WTC11 (cell line): Measurements from ENCODE around the gene TRAPPC3L. TPM values are rescaled to one million over a fixed set of nuclear protein-coding genes. Genes with fewer than 3 reads are reported as not detected.

ENCODE experiments used
- ATAC-seq: fragments of 200-7000 bp; cut with Tn5 transposase; 2 replicates; pipeline ENCODE4 v1.10.0; 2021; ENCODE audit warnings: mild to moderate bottlenecking, moderate library complexity
- CTCF ChIA-PET: fragments of 300-600 bp; sonication (Branson Sonifier 250); formaldehyde crosslinking; loops from one replicate; lab custom pipeline; 2021; ENCODE audit warnings: antibody characterized with exemption; lab: Charles Lee
- POLR2A ChIA-PET: fragments of 350-600 bp; sonication (Branson Sonifier 250); formaldehyde crosslinking; loops from one replicate; lab custom pipeline; 2021; ENCODE audit warnings: antibody characterized with exemption; lab: Charles Lee
- DNase-seq: peaks from one replicate; pipeline ENCODE4 v3.0.0; 2021; ENCODE audit warnings: low spot score
- H3K27ac Mint-ChIP-seq: 2 replicates; pipeline ENCODE4 v1.8.0; 2021; ENCODE audit warnings: mixed read lengths
- H3K27me3 Mint-ChIP-seq: 2 replicates; pipeline ENCODE4 v1.8.0; 2021; ENCODE audit warnings: low read depth, mild to moderate bottlenecking, moderate library complexity, mixed read lengths
- H3K36me3 Mint-ChIP-seq: 2 replicates; pipeline ENCODE4 v1.8.0; 2021; ENCODE audit warnings: mixed read lengths
- H3K4me1 Mint-ChIP-seq: 2 replicates; pipeline ENCODE4 v1.8.0; 2022; ENCODE audit warnings: mixed read lengths
- H3K4me3 Mint-ChIP-seq: 2 replicates; pipeline ENCODE4 v1.8.0; 2021; ENCODE audit warnings: mild to moderate bottlenecking, moderate library complexity, mixed read lengths
- H3K9me3 Mint-ChIP-seq: 2 replicates; pipeline ENCODE4 v1.8.0; 2021; ENCODE audit warnings: mixed read lengths
- CBFB ChIP-seq: sonication (generic); formaldehyde crosslinking; IDR thresholded peaks from 2 replicates; pipeline ENCODE4 v1.8.1; 2022; ENCODE audit warnings: mild to moderate bottlenecking, low read depth, missing genetic modification reagents
- FOXJ3 ChIP-seq: sonication (generic); formaldehyde crosslinking; IDR thresholded peaks from 2 replicates; pipeline ENCODE4 v1.9.0; 2021; ENCODE audit warnings: missing genetic modification reagents, mild to moderate bottlenecking, borderline replicate concordance
- GTF2I ChIP-seq: fragments of 250-450 bp; sonication (Bioruptor Pico); conservative IDR thresholded peaks from 2 replicates; pipeline ENCODE4 v1.4.0; 2021; ENCODE audit warnings: mild to moderate bottlenecking
- HMGA2 ChIP-seq: fragments of 250-450 bp; sonication (Bioruptor Pico); IDR thresholded peaks from 2 replicates; pipeline ENCODE4 v1.4.0; 2021; ENCODE audit warnings: mild to moderate bottlenecking, moderate library complexity
- IRF2 ChIP-seq: sonication (generic); formaldehyde crosslinking; IDR thresholded peaks from 2 replicates; pipeline ENCODE4 v1.8.0; 2022; ENCODE audit warnings: low read depth, missing genetic modification reagents, borderline replicate concordance
- KAT7 ChIP-seq: sonication (generic); formaldehyde crosslinking; IDR thresholded peaks from 2 replicates; pipeline ENCODE4 v1.8.1; 2023; ENCODE audit warnings: missing genetic modification reagents, mild to moderate bottlenecking, borderline replicate concordance
- NR1H2 ChIP-seq: sonication (generic); formaldehyde crosslinking; IDR thresholded peaks from 2 replicates; pipeline ENCODE4 v1.9.0; 2021; ENCODE audit warnings: mild to moderate bottlenecking, moderate library complexity, missing genetic modification reagents
- SMAD4 ChIP-seq: sonication (generic); formaldehyde crosslinking; IDR thresholded peaks from 2 replicates; pipeline ENCODE4 v1.8.0; 2022; ENCODE audit warnings: mild to moderate bottlenecking, missing genetic modification reagents
- SOX15 ChIP-seq: fragments of 250-450 bp; sonication (Bioruptor Pico); IDR thresholded peaks from 2 replicates; pipeline ENCODE4 v1.9.0; 2021; ENCODE audit warnings: mild to moderate bottlenecking
- TEAD1 ChIP-seq: sonication (generic); formaldehyde crosslinking; IDR thresholded peaks from 2 replicates; pipeline ENCODE4 v1.8.0; 2022; ENCODE audit warnings: mild to moderate bottlenecking, missing genetic modification reagents
- TP53 ChIP-seq: sonication (generic); formaldehyde crosslinking; IDR thresholded peaks from 2 replicates; pipeline ENCODE4 v1.8.1; 2023; ENCODE audit warnings: mild to moderate bottlenecking, missing genetic modification reagents
- total RNA-seq: library from RNA; stranded (reverse); gene quantifications from 3 replicates; pipeline ENCODE4 v1.2.3, GENCODE V29; 2021
- TF ChIP-seq, protein P1 (sequence below): fragments of 250-450 bp; sonication (Bioruptor Pico); IDR thresholded peaks from 2 replicates; pipeline ENCODE4 v1.9.0; 2021; ENCODE audit warnings: mild to moderate bottlenecking
- TF ChIP-seq, protein P2 (sequence below): sonication (generic); formaldehyde crosslinking; IDR thresholded peaks from 2 replicates; pipeline ENCODE4 v1.8.0; 2023; ENCODE audit warnings: missing genetic modification reagents, mild to moderate bottlenecking, borderline replicate concordance
- TF ChIP-seq, protein P3 (sequence below): sonication (generic); formaldehyde crosslinking; IDR thresholded peaks from 2 replicates; pipeline ENCODE4 v1.8.1; 2022; ENCODE audit warnings: missing genetic modification reagents, borderline replicate concordance
- TF ChIP-seq, protein P4 (sequence below): fragments of 250-450 bp; sonication (Bioruptor Pico); IDR thresholded peaks from 2 replicates; pipeline ENCODE4 v1.8.0; 2021; ENCODE audit warnings: mild to moderate bottlenecking
- TF ChIP-seq, protein P5 (sequence below): sonication (generic); formaldehyde crosslinking; IDR thresholded peaks from 2 replicates; pipeline ENCODE4 v1.8.1; 2023; ENCODE audit warnings: mild to moderate bottlenecking, moderate library complexity, missing genetic modification reagents
- TF ChIP-seq, protein P6 (sequence below): sonication (generic); formaldehyde crosslinking; IDR thresholded peaks from 2 replicates; pipeline ENCODE4 v1.8.0; 2023; ENCODE audit warnings: missing genetic modification reagents
- TF ChIP-seq, protein P7 (sequence below): sonication (generic); formaldehyde crosslinking; conservative IDR thresholded peaks from 2 replicates; pipeline ENCODE4 v1.8.1; 2023; ENCODE audit warnings: mild to moderate bottlenecking, low read depth, missing genetic modification reagents, moderate library complexity
- TF ChIP-seq, protein P8 (sequence below): sonication (generic); formaldehyde crosslinking; IDR thresholded peaks from 2 replicates; pipeline ENCODE4 v1.8.1; 2022; ENCODE audit warnings: mild to moderate bottlenecking, moderate library complexity, missing genetic modification reagents

The TRAPPC3L gene
- total RNA-seq, 1 experiment from 2014 or later, result not detected

DNA sequence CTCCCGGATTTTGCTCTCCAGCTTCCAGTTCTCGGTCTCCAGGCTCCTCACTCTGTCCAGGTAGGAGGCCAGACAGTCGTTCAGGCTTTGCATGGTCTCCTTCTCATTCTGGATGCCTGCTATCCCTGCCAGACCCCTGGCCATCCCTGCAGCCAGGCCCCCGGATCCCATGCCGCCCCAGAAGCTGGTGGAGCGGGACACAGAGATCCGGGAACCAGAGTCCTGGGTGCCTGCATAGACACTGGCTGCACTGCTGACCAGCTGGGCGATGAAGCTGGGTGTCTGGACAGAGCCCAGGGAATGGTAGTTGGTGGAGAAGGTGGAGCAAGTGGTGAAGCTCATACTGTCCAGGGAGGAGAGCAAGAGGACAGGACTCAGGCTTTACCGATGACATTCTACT, 87.2 kb downstream of the TRAPPC3L start:
- ATAC-seq (no peak), DNase-seq (no peak)
- Mint-ChIP-seq H3K27ac (no peak overlapping the region), H3K27me3 (peaks cover 56% of the 10 kb centered on the region), H3K4me1 (peaks cover 13% of the 10 kb centered on the region), H3K9me3 (no peaks in the 10 kb centered on the region), H3K36me3 (no peaks in the 10 kb centered on the region), H3K4me3 (no peak overlapping the region)
- CTCF ChIA-PET, result interaction anchor here (1.0 kb wide), 1 partner anchor 190 kb away, joined by 3 read pairs; no protein-coding TSS in a partner anchor
- TF ChIP-seq NR1H2 (CRISPR knock-in tag) (no peak), CBFB (CRISPR knock-in tag) (no peak), FOXJ3 (CRISPR knock-in tag) (no peak), KAT7 (CRISPR knock-in tag) (no peak), TEAD1 (CRISPR knock-in tag) (no peak), HMGA2 (CRISPR knock-in tag) (no peak), TP53 (CRISPR knock-in tag) (no peak)
- TF ChIP-seq, protein P1, sequence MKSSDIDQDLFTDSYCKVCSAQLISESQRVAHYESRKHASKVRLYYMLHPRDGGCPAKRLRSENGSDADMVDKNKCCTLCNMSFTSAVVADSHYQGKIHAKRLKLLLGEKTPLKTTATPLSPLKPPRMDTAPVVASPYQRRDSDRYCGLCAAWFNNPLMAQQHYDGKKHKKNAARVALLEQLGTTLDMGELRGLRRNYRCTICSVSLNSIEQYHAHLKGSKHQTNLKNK (CRISPR knock-in tag), result no peak
- TF ChIP-seq, protein P2, sequence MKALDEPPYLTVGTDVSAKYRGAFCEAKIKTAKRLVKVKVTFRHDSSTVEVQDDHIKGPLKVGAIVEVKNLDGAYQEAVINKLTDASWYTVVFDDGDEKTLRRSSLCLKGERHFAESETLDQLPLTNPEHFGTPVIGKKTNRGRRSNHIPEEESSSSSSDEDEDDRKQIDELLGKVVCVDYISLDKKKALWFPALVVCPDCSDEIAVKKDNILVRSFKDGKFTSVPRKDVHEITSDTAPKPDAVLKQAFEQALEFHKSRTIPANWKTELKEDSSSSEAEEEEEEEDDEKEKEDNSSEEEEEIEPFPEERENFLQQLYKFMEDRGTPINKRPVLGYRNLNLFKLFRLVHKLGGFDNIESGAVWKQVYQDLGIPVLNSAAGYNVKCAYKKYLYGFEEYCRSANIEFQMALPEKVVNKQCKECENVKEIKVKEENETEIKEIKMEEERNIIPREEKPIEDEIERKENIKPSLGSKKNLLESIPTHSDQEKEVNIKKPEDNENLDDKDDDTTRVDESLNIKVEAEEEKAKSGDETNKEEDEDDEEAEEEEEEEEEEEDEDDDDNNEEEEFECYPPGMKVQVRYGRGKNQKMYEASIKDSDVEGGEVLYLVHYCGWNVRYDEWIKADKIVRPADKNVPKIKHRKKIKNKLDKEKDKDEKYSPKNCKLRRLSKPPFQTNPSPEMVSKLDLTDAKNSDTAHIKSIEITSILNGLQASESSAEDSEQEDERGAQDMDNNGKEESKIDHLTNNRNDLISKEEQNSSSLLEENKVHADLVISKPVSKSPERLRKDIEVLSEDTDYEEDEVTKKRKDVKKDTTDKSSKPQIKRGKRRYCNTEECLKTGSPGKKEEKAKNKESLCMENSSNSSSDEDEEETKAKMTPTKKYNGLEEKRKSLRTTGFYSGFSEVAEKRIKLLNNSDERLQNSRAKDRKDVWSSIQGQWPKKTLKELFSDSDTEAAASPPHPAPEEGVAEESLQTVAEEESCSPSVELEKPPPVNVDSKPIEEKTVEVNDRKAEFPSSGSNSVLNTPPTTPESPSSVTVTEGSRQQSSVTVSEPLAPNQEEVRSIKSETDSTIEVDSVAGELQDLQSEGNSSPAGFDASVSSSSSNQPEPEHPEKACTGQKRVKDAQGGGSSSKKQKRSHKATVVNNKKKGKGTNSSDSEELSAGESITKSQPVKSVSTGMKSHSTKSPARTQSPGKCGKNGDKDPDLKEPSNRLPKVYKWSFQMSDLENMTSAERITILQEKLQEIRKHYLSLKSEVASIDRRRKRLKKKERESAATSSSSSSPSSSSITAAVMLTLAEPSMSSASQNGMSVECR (CRISPR knock-in tag), result no peak
- TF ChIP-seq, protein P3, sequence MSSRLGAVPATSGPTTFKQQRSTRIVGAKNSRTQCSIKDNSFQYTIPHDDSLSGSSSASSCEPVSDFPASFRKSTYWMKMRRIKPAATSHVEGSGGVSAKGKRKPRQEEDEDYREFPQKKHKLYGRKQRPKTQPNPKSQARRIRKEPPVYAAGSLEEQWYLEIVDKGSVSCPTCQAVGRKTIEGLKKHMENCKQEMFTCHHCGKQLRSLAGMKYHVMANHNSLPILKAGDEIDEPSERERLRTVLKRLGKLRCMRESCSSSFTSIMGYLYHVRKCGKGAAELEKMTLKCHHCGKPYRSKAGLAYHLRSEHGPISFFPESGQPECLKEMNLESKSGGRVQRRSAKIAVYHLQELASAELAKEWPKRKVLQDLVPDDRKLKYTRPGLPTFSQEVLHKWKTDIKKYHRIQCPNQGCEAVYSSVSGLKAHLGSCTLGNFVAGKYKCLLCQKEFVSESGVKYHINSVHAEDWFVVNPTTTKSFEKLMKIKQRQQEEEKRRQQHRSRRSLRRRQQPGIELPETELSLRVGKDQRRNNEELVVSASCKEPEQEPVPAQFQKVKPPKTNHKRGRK, result no peak
- POLR2A ChIA-PET, result no interaction called here

DNA sequence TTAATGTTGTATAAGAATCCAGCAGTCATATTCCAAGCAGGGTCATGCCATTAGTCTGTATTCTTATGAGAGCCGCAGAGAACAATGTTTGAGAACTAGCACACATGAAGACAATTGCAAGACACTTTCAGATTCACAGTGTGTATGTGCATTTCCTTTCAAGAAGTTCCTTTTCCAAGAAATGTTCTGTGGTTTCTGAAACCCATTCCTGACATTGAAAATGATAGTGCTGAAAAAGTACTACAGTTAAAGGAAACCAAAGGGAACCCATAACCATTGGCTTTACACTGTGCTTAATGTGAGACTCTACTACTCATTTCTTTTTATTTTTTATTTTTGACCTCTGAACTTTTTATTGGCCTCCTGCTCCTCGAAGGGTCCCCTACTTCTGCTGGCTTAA, 88.6 kb downstream of the TRAPPC3L start:
- Mint-ChIP-seq H3K4me1 (peaks cover 5% of the 10 kb centered on the region; the same call in 1 of the 2 replicates), H3K36me3 (no peaks in the 10 kb centered on the region), H3K27ac (no peak overlapping the region), H3K27me3 (peaks cover 44% of the 10 kb centered on the region), H3K9me3 (no peaks in the 10 kb centered on the region), H3K4me3 (no peak overlapping the region)
- TF ChIP-seq, protein P4, sequence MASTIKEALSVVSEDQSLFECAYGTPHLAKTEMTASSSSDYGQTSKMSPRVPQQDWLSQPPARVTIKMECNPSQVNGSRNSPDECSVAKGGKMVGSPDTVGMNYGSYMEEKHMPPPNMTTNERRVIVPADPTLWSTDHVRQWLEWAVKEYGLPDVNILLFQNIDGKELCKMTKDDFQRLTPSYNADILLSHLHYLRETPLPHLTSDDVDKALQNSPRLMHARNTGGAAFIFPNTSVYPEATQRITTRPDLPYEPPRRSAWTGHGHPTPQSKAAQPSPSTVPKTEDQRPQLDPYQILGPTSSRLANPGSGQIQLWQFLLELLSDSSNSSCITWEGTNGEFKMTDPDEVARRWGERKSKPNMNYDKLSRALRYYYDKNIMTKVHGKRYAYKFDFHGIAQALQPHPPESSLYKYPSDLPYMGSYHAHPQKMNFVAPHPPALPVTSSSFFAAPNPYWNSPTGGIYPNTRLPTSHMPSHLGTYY, result no peak
- TF ChIP-seq GTF2I (CRISPR knock-in tag), result no peak
- TF ChIP-seq, protein P5, sequence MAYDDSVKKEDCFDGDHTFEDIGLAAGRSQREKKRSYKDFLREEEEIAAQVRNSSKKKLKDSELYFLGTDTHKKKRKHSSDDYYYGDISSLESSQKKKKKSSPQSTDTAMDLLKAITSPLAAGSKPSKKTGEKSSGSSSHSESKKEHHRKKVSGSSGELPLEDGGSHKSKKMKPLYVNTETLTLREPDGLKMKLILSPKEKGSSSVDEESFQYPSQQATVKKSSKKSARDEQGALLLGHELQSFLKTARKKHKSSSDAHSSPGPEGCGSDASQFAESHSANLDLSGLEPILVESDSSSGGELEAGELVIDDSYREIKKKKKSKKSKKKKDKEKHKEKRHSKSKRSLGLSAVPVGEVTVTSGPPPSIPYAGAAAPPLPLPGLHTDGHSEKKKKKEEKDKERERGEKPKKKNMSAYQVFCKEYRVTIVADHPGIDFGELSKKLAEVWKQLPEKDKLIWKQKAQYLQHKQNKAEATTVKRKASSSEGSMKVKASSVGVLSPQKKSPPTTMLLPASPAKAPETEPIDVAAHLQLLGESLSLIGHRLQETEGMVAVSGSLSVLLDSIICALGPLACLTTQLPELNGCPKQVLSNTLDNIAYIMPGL, result no peak
- CTCF ChIA-PET, result no interaction called here
- POLR2A ChIA-PET, result no interaction called here
- DNase-seq (no peak), ATAC-seq (no peak)

DNA sequence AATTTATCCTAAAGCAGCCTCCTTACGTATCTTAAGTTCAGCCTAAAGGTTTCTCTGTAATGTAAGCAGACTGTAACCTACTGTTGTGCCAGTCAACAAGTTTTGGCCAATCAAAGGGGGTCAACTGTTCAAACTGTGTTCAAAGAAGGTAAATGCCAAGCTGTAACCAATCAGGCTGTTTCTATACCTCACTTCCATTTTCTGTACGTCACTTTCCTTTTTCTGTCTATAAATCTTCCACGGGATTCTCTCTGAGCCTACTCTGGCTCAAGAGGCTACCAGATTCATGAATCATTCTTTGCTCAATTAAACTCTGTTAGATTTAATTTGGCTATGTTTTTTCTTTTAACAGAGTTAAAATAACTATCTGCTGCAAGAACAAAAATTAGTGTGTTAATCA, 89.4 kb downstream of the TRAPPC3L start:
- Mint-ChIP-seq H3K27me3 (peaks cover 35% of the 10 kb centered on the region), H3K27ac (no peak overlapping the region), H3K9me3 (no peaks in the 10 kb centered on the region), H3K4me3 (no peak overlapping the region), H3K4me1 (peaks cover 2% of the 10 kb centered on the region), H3K36me3 (no peaks in the 10 kb centered on the region)
- POLR2A ChIA-PET, result no interaction called here
- ATAC-seq (no peak), DNase-seq (no peak)
- CTCF ChIA-PET, result no interaction called here
- TF ChIP-seq, protein P6, sequence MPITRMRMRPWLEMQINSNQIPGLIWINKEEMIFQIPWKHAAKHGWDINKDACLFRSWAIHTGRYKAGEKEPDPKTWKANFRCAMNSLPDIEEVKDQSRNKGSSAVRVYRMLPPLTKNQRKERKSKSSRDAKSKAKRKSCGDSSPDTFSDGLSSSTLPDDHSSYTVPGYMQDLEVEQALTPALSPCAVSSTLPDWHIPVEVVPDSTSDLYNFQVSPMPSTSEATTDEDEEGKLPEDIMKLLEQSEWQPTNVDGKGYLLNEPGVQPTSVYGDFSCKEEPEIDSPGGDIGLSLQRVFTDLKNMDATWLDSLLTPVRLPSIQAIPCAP (CRISPR knock-in tag), result no peak
- no peak for TF ChIP-seq IRF2 (CRISPR knock-in tag)
- TF ChIP-seq, protein P7, sequence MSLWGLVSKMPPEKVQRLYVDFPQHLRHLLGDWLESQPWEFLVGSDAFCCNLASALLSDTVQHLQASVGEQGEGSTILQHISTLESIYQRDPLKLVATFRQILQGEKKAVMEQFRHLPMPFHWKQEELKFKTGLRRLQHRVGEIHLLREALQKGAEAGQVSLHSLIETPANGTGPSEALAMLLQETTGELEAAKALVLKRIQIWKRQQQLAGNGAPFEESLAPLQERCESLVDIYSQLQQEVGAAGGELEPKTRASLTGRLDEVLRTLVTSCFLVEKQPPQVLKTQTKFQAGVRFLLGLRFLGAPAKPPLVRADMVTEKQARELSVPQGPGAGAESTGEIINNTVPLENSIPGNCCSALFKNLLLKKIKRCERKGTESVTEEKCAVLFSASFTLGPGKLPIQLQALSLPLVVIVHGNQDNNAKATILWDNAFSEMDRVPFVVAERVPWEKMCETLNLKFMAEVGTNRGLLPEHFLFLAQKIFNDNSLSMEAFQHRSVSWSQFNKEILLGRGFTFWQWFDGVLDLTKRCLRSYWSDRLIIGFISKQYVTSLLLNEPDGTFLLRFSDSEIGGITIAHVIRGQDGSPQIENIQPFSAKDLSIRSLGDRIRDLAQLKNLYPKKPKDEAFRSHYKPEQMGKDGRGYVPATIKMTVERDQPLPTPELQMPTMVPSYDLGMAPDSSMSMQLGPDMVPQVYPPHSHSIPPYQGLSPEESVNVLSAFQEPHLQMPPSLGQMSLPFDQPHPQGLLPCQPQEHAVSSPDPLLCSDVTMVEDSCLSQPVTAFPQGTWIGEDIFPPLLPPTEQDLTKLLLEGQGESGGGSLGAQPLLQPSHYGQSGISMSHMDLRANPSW, result no peak
- TF ChIP-seq, protein P8, sequence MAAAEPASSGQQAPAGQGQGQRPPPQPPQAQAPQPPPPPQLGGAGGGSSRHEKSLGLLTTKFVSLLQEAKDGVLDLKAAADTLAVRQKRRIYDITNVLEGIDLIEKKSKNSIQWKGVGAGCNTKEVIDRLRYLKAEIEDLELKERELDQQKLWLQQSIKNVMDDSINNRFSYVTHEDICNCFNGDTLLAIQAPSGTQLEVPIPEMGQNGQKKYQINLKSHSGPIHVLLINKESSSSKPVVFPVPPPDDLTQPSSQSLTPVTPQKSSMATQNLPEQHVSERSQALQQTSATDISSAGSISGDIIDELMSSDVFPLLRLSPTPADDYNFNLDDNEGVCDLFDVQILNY, result no peak
- TF ChIP-seq SOX15 (CRISPR knock-in tag), result no peak
- no peak for TF ChIP-seq SMAD4
